Activated T-cell treated with anti-CD3 and anti-CD28 coated beads, Interleukin-2, amount 50 U/mL, for 48 hours (primary cell): ENCODE measurements around the gene ITIH1.

Source experiments
- DNase-seq, 2 experiments: peaks; one replicate each; pipeline ENCODE4 v3.0.0-alpha.2; 2020

The ITIH1 gene

DNA sequence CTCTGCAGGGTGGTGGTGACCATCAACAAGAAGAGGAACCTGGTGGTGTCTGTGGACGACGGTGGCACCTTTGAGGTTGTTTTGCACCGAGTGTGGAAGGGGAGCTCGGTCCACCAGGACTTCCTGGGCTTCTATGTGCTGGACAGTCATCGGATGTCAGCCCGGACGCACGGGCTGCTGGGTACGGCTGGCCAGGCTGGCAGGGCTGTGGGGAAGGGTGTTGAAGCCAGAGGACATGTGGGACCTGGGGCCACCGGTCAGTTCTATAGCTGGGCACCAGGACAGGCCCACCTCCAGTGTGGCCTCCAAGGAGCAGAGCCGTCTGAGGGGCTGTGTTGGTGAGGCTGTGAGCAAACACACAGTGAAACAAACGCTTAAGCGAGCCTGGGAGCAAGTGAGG is 13.3 kb downstream of the ITIH1 start:
- DNase-seq, result no peak

- no peak for DNase-seq
These were observed 14.0 kb downstream of the ITIH1 start for GRCh38 chr3:52791366-52791765.

GRCh38 chr3:52791928-52792327 is 14.5 kb downstream of the ITIH1 start:
- DNase-seq, result no peak

GRCh38 chr3:52792413-52792812 is 15.0 kb downstream of the ITIH1 start:
- no peak for DNase-seq

GRCh38 chr3:52792961-52793695 is 15.7 kb downstream of the ITIH1 start:
- DNase-seq, result no peak

DNA sequence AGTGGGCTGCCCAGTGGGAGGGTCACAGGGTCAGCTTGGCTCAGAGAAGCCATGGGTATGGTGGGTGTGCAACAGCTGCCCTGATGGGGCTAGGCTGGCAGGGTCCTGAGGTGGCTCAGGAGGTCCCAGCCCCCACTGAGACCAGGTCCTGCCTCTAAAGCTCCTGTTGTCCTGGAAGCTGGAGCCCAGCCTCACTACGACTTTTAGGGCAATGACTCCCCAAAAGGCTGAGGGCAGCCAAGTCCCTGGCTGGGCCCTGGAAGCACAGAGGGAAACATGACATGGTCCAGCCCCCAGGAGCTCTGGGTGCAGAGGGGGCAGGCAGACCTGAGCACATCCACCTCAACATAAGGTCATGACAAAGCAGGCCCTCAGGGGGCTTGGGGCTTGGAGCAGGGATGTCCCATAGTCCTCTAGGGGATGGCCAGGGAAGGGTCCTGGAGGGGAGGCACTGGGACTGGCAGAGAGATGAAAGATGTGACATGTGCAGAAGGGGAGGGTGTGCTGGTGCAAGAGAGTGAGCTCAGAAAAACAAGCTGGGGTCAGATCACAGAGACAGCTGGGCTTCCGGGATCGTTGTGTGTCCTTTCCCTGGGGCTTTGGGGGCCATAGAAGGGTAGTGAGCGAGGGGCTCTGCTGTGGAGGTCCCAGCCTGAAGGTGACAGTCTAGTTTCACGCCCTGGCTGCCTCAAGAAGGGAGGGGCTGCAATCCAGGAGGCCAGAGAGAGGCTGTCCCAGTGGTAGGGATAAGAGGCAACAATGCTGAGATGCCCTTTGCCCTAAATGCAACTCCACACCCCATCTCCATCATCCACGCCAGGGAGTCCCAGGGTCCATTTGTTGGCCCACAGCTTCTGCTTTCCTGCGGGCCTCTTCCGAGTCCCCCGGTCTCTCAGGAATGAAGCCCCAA is 16.6 kb downstream of the ITIH1 start:
- DNase-seq, result no peak

DNA sequence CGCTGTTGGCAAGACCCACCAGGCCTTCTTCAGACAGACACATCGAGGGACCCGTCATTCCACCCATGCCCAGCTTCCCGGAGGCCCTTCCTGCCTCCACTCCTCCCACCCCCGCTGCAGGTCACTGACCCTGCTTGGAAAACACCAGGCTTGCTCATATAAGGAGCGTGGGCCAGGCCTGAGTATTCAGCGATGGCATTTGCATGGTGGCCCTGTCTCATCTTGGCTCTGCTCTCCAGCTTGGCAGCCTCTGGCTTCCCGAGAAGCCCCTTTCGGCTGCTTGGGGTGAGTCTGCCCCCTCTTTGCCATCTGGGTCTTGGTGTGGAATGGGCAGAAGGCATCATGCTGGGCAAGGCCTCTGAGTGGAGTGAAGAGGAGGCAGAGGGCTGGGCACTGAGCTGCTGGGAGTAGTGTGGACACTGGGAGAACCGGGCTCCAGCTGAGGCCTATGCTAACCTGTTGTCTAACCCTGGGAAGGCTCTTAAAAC is 17.3 kb downstream of the ITIH1 start, which contains the start of gene ITIH3:
Gene ITIH3 (plus strand): TSS at position 185 of the 488 bp plus-strand sequence. CDS start 8 bp downstream, at position 193.
- DNase-seq, result no peak

DNA sequence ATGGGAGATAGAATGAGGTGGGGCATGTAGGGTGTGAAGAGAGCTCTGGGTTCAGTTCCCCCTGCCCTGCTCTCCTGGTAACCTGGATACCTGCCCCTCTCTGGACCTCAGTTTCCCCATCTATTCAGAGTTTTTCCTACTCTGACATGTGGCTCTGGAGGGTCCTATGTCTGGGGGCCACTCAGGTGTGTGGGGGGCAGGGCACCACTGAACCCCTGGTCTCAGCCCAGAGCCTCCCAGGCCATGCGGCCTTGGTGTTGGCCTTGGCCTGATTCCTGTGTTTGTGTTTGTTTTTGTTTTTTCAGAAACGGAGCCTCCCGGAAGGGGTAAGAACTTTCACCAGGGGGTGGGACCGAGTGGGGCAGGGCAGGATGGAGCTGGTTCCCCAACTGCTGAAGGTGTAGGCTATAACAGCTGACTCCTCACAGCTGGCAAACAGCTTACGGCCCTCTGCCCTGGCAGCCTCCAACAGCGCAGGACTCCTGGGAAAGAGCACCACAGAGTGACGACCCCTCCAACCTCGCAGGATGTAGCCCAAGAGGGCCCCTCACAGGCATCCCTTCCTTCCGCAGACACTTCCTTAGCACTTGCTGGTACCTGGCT is 18.0 kb downstream of the ITIH1 start:
- DNase-seq, result no peak

- DNase-seq, result no peak
These were observed 19.0 kb downstream of the ITIH1 start for GRCh38 chr3:52796411-52796810.

GRCh38 chr3:52798376-52798977 is 21.1 kb downstream of the ITIH1 start:
- no peak for DNase-seq

- peak; percentile 44 to 47 for DNase-seq
These were observed 21.6 kb downstream of the ITIH1 start for GRCh38 chr3:52798978-52799476.

DNA sequence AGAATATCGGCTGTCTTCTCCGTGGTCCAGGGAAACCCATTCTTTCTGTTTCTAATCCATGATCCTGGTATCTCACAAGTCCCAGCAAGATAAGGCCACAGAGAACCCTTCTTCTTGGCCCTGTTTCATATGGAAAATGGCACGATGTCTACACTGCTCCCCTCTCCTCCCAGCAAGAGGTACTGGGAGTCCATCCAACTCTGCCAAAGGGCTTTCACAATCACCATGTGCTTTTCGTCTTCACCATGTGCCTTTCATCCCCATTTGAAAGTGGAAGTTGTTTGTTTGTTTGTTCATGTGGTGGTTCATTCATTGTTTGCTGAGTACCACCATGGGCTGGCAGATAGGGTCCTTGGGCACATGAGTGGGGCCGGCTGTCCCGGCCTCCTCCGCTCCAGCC is 22.7 kb downstream of the ITIH1 start:
- no peak for DNase-seq

- no peak for DNase-seq
These were observed 24.4 kb downstream of the ITIH1 start for GRCh38 chr3:52801839-52802238.

DNA sequence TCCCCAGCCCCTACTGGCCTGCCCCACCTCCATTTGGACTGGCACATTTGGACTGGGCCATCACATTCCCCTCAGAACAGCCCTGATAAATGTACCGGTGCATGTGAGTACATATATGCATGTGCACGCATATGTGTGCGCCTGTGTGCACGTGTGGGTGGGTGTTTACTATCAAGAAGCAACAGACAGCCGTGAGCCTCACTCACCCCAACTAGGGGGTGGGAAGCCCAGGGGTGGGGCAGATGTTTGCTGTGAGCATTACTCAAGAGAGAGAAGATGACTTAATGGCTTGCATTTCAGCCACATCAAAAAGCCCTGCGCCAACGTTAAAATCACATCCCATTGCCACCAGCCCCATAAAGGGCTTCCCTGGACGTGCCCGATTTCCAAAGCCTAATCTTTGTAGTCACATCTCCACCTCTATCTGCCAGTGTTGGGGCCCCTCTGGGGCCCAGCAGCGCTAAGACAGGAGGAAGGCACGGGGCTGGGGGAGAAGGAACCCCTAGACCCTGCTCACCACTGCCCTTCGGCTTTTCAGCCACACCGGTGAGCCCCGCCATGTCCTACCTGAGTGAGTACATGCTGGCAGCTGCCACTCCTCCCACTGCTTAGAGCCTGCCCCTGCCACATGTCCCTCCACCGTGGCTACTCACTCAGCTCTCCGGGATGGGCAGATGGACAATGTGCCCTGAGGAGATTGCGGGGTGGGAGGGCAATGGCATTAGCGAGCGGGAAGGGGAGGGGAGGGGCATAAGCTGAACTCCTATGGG is 28.1 kb downstream of the ITIH1 start:
- no peak for DNase-seq

DNA sequence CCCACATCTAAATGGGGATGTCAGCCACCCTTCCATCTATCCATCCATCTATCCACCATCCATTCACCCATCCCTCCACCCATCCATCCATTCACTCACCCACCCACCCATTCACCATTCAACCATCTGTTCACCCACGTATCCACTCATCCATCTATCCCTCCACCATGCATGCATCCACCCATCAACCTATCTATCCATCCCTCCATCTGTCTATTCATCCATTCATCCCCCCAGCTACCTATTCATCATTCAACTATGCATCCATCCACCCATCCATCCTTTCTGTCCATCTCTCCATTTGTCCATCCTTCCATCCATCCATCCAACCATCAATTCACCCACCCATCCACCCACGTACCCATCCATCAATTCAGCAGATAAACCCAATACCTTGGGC is 31.8 kb downstream of the ITIH1 start:
- no peak for DNase-seq

GRCh38 chr3:52809662-52810377 is 32.4 kb downstream of the ITIH1 start:
- DNase-seq, result no peak

DNA sequence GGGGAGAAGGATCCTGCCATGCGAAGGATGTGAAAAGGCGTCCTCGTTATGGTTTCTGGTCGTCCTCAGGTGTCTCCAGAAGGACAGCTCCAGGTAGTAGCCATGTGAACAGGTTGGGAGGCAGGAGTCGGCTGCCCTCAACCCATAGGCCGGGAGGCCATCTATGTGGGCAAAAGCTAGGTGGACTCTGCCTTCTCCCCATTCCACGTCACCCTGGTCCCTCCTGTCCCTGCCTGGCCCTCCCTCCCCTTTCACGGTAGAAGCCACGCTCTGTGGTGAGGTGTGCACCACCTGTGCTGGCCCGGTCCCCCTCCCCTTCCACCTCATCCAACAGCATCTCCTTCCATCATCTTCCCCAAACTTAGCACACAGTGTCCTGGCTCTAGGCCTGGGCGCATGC is 33.5 kb downstream of the ITIH1 start:
- DNase-seq, result no peak

GRCh38 chr3:52811452-52812011 is 34.1 kb downstream of the ITIH1 start:
- DNase-seq, result no peak

- no peak for DNase-seq
These were observed 36.4 kb downstream of the ITIH1 start for GRCh38 chr3:52813810-52814209.

DNA sequence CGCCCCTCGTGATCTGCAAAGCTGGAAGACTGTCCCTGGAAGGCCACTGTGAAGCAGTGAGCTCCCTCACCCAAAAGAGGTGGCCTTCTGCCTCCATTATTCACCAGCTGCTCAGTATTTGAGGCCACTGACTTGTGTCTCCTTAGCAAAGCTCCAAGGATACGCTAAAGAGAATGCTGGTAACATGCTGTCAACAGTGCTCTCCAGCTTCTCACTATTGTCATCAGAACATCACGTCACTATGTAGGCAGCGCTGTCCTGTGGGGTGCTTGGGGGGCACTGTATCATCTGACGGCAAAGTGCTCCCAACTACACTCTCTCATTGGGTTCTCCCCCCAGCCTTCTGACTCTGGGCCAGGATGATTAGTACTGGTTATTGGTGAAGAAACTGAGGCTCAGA is 38.8 kb downstream of the ITIH1 start:
- no peak for DNase-seq

DNA sequence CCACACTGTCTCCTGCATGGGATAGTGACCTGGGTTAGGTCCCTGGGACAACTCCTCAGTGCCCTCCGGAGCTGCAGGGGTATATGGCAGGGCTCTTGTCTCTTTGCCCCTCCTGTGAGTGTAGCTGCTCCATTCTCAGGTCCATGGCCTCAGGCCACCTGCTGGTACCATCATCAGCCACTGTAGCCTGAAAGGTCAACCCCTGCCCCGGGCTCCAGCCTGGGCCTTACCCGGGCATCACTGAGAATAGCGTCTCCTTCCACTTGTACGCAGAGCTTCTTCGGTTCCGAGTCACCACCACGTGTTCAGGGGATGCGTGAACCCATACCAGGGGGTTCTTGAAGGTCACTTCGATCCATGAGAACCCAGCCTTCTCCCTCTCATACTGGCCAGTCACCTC is 39.3 kb downstream of the ITIH1 start:
- no peak for DNase-seq
